Stimulated activated CD4-positive, alpha-beta T cell treated with anti-CD3 and anti-CD28 coated beads, Interleukin-4, amount 100 ng/mL, for 4 hours (primary cell): ENCODE measurements around the gene CHD5.

Experiments used
- DNase-seq, 2 experiments: peaks; one replicate each; pipeline ENCODE4 v3.0.0-alpha.2; 2020

The CHD5 gene

DNA sequence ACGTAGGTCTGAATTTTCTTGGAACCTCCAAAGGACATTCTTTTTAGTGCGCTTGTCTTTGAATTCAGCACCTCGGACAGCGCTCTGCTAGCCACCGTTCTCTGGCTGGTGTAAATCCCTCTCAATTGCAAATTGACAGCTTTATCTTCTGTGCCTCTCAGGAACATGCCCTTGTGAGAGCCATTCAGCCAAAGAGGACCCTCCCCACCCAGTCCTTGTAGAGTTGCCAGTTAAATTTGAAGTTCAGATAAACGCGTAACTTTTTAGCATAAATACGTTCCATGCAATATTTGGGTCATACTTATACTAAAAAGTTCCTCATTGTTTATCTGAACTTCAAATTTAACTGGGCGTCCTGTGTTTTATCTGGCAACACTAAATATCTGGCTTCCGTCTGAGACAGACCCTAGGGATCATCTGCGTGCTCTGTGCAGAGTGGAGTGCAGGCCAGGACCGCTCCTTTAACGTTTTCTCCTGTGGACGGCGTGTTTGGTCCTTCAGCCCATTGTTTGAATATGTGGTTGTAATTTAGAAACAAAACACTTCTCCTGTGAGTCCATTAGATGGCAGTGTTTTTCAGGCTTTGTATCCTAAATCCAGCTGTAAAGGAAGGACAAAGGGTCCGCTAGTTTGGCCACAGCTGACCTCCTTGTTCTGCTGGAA, 127.4 kb downstream of the CHD5 start:
- peak; percentile 18 to 34 for DNase-seq
